H1 (cell line): ENCODE data around the gene USP53. TPM values are rescaled to one million over a fixed set of nuclear protein-coding genes. Genes with fewer than 3 reads are reported as not detected.

ENCODE experiments used
- CBX8 ChIP-seq: fragments of 300-800, 300-1000 bp; sonication (generic); IDR thresholded peaks from 2 replicates; pipeline ENCODE4 v1.7.1; 2016; ENCODE audit warnings: low read depth, low read length, borderline replicate concordance
- CTBP2 ChIP-seq: IDR thresholded peaks from 2 replicates; pipeline ENCODE4 v1.7.0; 2011; ENCODE audit warnings: borderline replicate concordance, mild to moderate bottlenecking, moderate library complexity, mixed read lengths, low read length; ENCODE audit not compliant: insufficient read depth, insufficient read length
- EZH2 ChIP-seq: fragments of 200-600 bp; sonication (generic); IDR thresholded peaks from 2 replicates; pipeline ENCODE4 v1.7.1; 2012; ENCODE audit warnings: low read depth, mild to moderate bottlenecking, moderate library complexity, low read length, inconsistent platforms; ENCODE audit not compliant: severe bottlenecking
- MAFK ChIP-seq: IDR thresholded peaks from 2 replicates; pipeline ENCODE4 v1.6.1; 2012; ENCODE audit warnings: low read depth, mild to moderate bottlenecking, improper control_type of control experiment, low read length
- RFX5 ChIP-seq: IDR thresholded peaks from 2 replicates; pipeline ENCODE4 v1.6.1; 2011; ENCODE audit warnings: low read depth, low read length, improper control_type of control experiment, borderline replicate concordance
- SP1 ChIP-seq: IDR thresholded peaks from 2 replicates; pipeline ENCODE4 v1.6.1; 2011; ENCODE audit warnings: low read depth, low read length
- TAF1 ChIP-seq: IDR thresholded peaks from 2 replicates; pipeline ENCODE4 v1.6.1; 2011; ENCODE audit warnings: mild to moderate bottlenecking, low read depth, low read length
- TBP ChIP-seq: IDR thresholded peaks from 2 replicates; pipeline ENCODE4 v1.6.1; 2011; ENCODE audit warnings: low read depth, low read length, improper control_type of control experiment
- polyA plus RNA-seq, 7 experiments: library from polyadenylated mRNA; depleted of rRNA in 3 of 7; stranded (reverse) in 5 of 7; unstranded in 2 of 7; fragments of >200 nt in 5 of 7; fragments of 200-250 nt in 2 of 7; gene quantifications; 1 replicate in 5 of 7; 2 replicates in 1 of 7; 4 replicates in 1 of 7; pipeline versions ENCODE4 v1.2.1 to v1.2.3, GENCODE V29; 2011 to 2013; ENCODE audit warnings: missing spikeins in 2 of 7, mixed read lengths in 2 of 7
- total RNA-seq: library from RNA; stranded (reverse); fragmentation: NEBNext Ultra II Directional; extraction: Animal tissue kit (Norgen Biotek cat#: 25700); gene quantifications from 2 replicates; pipeline ENCODE4 v1.2.1, GENCODE V29; 2021
- TF ChIP-seq, protein P1 (sequence below): fragments of 300-600 bp; sonication (generic); IDR thresholded peaks from 2 replicates; pipeline ENCODE4 v1.7.1; 2012; ENCODE audit warnings: low read length, moderate library complexity, mild to moderate bottlenecking, inconsistent platforms; ENCODE audit not compliant: insufficient replicate concordance
- TF ChIP-seq, protein P2 (sequence below): IDR thresholded peaks from 2 replicates; pipeline ENCODE4 v1.6.1; 2011; ENCODE audit warnings: low read length, improper control_type of control experiment

The USP53 gene
- total and polyA plus RNA-seq, 2 of the 8 experiments (the other 6 are each of a cell fraction or from before 2014, with no cell fraction given) = 2.9 to 14.9 TPM

- TF ChIP-seq, protein P1, sequence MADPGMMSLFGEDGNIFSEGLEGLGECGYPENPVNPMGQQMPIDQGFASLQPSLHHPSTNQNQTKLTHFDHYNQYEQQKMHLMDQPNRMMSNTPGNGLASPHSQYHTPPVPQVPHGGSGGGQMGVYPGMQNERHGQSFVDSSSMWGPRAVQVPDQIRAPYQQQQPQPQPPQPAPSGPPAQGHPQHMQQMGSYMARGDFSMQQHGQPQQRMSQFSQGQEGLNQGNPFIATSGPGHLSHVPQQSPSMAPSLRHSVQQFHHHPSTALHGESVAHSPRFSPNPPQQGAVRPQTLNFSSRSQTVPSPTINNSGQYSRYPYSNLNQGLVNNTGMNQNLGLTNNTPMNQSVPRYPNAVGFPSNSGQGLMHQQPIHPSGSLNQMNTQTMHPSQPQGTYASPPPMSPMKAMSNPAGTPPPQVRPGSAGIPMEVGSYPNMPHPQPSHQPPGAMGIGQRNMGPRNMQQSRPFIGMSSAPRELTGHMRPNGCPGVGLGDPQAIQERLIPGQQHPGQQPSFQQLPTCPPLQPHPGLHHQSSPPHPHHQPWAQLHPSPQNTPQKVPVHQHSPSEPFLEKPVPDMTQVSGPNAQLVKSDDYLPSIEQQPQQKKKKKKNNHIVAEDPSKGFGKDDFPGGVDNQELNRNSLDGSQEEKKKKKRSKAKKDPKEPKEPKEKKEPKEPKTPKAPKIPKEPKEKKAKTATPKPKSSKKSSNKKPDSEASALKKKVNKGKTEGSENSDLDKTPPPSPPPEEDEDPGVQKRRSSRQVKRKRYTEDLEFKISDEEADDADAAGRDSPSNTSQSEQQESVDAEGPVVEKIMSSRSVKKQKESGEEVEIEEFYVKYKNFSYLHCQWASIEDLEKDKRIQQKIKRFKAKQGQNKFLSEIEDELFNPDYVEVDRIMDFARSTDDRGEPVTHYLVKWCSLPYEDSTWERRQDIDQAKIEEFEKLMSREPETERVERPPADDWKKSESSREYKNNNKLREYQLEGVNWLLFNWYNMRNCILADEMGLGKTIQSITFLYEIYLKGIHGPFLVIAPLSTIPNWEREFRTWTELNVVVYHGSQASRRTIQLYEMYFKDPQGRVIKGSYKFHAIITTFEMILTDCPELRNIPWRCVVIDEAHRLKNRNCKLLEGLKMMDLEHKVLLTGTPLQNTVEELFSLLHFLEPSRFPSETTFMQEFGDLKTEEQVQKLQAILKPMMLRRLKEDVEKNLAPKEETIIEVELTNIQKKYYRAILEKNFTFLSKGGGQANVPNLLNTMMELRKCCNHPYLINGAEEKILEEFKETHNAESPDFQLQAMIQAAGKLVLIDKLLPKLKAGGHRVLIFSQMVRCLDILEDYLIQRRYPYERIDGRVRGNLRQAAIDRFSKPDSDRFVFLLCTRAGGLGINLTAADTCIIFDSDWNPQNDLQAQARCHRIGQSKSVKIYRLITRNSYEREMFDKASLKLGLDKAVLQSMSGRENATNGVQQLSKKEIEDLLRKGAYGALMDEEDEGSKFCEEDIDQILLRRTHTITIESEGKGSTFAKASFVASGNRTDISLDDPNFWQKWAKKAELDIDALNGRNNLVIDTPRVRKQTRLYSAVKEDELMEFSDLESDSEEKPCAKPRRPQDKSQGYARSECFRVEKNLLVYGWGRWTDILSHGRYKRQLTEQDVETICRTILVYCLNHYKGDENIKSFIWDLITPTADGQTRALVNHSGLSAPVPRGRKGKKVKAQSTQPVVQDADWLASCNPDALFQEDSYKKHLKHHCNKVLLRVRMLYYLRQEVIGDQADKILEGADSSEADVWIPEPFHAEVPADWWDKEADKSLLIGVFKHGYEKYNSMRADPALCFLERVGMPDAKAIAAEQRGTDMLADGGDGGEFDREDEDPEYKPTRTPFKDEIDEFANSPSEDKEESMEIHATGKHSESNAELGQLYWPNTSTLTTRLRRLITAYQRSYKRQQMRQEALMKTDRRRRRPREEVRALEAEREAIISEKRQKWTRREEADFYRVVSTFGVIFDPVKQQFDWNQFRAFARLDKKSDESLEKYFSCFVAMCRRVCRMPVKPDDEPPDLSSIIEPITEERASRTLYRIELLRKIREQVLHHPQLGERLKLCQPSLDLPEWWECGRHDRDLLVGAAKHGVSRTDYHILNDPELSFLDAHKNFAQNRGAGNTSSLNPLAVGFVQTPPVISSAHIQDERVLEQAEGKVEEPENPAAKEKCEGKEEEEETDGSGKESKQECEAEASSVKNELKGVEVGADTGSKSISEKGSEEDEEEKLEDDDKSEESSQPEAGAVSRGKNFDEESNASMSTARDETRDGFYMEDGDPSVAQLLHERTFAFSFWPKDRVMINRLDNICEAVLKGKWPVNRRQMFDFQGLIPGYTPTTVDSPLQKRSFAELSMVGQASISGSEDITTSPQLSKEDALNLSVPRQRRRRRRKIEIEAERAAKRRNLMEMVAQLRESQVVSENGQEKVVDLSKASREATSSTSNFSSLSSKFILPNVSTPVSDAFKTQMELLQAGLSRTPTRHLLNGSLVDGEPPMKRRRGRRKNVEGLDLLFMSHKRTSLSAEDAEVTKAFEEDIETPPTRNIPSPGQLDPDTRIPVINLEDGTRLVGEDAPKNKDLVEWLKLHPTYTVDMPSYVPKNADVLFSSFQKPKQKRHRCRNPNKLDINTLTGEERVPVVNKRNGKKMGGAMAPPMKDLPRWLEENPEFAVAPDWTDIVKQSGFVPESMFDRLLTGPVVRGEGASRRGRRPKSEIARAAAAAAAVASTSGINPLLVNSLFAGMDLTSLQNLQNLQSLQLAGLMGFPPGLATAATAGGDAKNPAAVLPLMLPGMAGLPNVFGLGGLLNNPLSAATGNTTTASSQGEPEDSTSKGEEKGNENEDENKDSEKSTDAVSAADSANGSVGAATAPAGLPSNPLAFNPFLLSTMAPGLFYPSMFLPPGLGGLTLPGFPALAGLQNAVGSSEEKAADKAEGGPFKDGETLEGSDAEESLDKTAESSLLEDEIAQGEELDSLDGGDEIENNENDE = no peak
- no peak for TF ChIP-seq SP1
- no peak for TF ChIP-seq RFX5
- TF ChIP-seq CTBP2 = no peak
- no peak for TF ChIP-seq CBX8
- TF ChIP-seq, protein P2, sequence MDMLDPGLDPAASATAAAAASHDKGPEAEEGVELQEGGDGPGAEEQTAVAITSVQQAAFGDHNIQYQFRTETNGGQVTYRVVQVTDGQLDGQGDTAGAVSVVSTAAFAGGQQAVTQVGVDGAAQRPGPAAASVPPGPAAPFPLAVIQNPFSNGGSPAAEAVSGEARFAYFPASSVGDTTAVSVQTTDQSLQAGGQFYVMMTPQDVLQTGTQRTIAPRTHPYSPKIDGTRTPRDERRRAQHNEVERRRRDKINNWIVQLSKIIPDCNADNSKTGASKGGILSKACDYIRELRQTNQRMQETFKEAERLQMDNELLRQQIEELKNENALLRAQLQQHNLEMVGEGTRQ = no peak
- TF ChIP-seq TBP = no peak
- TF ChIP-seq TAF1 = no peak
- TF ChIP-seq MAFK = no peak
- no peak for TF ChIP-seq EZH2
Observed at GRCh38 chr4:119238068-119238722, 25.7 kb downstream of the USP53 start (continued).
